IMR-90 (cell line): ENCODE results near the gene SRD5A1. TPM values are rescaled to one million over a fixed set of nuclear protein-coding genes. Genes with fewer than 3 reads are reported as not detected.

Source experiments
- ATAC-seq: fragments of 200-7000 bp; cut with Tn5 transposase; 2 replicates; pipeline ENCODE4 v1.9.1; 2020; ENCODE audit warnings: low read depth, mild to moderate bottlenecking, moderate library complexity
- BruUV-seq: library from RNA; stranded (reverse); fragments of 400-500 nt; replicated peaks from 2 replicates; lab custom pipeline; 2021; lab: Mats Ljungman, UMichigan
- CTCF ChIA-PET: fragments of 300-600 bp; formaldehyde crosslinking; extraction: SDS; loops from one replicate; lab custom pipeline; 2021; ENCODE audit warnings: antibody characterized with exemption; lab: Yijun Ruan, JAX
- POLR2A ChIA-PET: fragments of 300-600 bp; sonication (Branson Sonifier 250); formaldehyde crosslinking; loops from one replicate; lab custom pipeline; 2022; ENCODE audit warnings: antibody characterized with exemption; ENCODE audit not compliant: unreplicated experiment; lab: Charles Lee
- DNase-seq: peaks from one replicate; pipeline ENCODE4 v3.0.0; 2013
- H2AFZ ChIP-seq: replicated peaks from 2 replicates; pipeline ENCODE3; 2013; ENCODE audit warnings: low read length, mild to moderate bottlenecking; ENCODE audit not compliant: poor library complexity
- H2AK5ac ChIP-seq: 2 replicates; pipeline ENCODE4 v1.6.1; 2013; ENCODE audit warnings: low read depth, low read length, inconsistent platforms
- H2AK9ac ChIP-seq: replicated peaks from 2 replicates; pipeline ENCODE3; 2013; ENCODE audit warnings: mild to moderate bottlenecking, low read depth, low read length, moderate library complexity; ENCODE audit not compliant: poor library complexity
- H2BK120ac ChIP-seq: 2 replicates; pipeline ENCODE4 v1.6.1; 2013; ENCODE audit warnings: low read depth, low read length, inconsistent platforms
- H2BK15ac ChIP-seq: 3 replicates; pipeline ENCODE4 v1.6.1; 2013; ENCODE audit warnings: low read depth, low read length, inconsistent platforms
- H2BK20ac ChIP-seq: 2 replicates; pipeline ENCODE4 v1.6.1; 2013; ENCODE audit warnings: low read depth, mild to moderate bottlenecking, inconsistent platforms, low read length, moderate library complexity
- H2BK5ac ChIP-seq: 2 replicates; pipeline ENCODE4 v1.6.1; 2013; ENCODE audit warnings: mild to moderate bottlenecking, low read depth, low read length, inconsistent platforms; ENCODE audit not compliant: poor library complexity, severe bottlenecking
- H3K14ac ChIP-seq: replicated peaks from 2 replicates; pipeline ENCODE4 v1.6.1; 2013; ENCODE audit warnings: low read depth, low read length, inconsistent platforms
- H3K18ac ChIP-seq: 2 replicates; pipeline ENCODE4 v1.6.1; 2013; ENCODE audit warnings: low read depth, low read length, control low read depth
- H3K23ac ChIP-seq: 2 replicates; pipeline ENCODE4 v1.6.1; 2013; ENCODE audit warnings: low read depth, low read length, inconsistent platforms
- H3K27ac ChIP-seq: 2 replicates; pipeline ENCODE4 v1.5.1; 2013; ENCODE audit warnings: mild to moderate bottlenecking, control low read depth, low read length; ENCODE audit not compliant: insufficient read depth
- H3K27me3 ChIP-seq: 2 replicates; pipeline ENCODE4 v1.6.1; 2013; ENCODE audit warnings: low read length; ENCODE audit not compliant: control insufficient read depth, insufficient read depth
- H3K36me3 ChIP-seq: 2 replicates; pipeline ENCODE4 v1.6.1; 2013; ENCODE audit warnings: low read length, mixed read lengths; ENCODE audit not compliant: control insufficient read depth, insufficient read depth
- H3K4ac ChIP-seq: 2 replicates; pipeline ENCODE4 v1.6.1; 2013; ENCODE audit warnings: low read depth, low read length, inconsistent platforms
- H3K4me1 ChIP-seq: 2 replicates; pipeline ENCODE4 v1.6.1; 2013; ENCODE audit warnings: low read length, mixed read lengths; ENCODE audit not compliant: control insufficient read depth, insufficient read depth
- H3K4me2 ChIP-seq: 2 replicates; pipeline ENCODE4 v1.6.1; 2013; ENCODE audit warnings: low read depth, mild to moderate bottlenecking, control low read depth, low read length, moderate library complexity
- H3K4me3 ChIP-seq: 2 replicates; pipeline ENCODE4 v1.5.1; 2013; ENCODE audit warnings: low read depth, mild to moderate bottlenecking, control low read depth, low read length, moderate library complexity; ENCODE audit not compliant: insufficient read depth
- H3K56ac ChIP-seq: 2 replicates; pipeline ENCODE4 v1.6.1; 2013; ENCODE audit warnings: low read length, inconsistent platforms; ENCODE audit not compliant: insufficient read depth; ENCODE audit errors: extremely low read depth
- H3K79me1 ChIP-seq, 2 experiments: 2 replicates each; pipeline ENCODE4 v1.6.1; 2013; ENCODE audit warnings: low read length in 2 of 2, inconsistent platforms in 1 of 2, low read depth in 1 of 2
- H3K9ac ChIP-seq: 2 replicates; pipeline ENCODE4 v1.6.1; 2013; ENCODE audit warnings: low read depth, low read length, control low read depth
- H3K9me1 ChIP-seq: 2 replicates; pipeline ENCODE4 v1.6.1; 2013; ENCODE audit warnings: low read length, inconsistent platforms; ENCODE audit not compliant: insufficient read depth
- H3K9me3 ChIP-seq: 2 replicates; pipeline ENCODE4 v1.6.1; 2013; ENCODE audit warnings: low read length; ENCODE audit not compliant: control insufficient read depth, insufficient read depth
- H4K20me1 ChIP-seq: 2 replicates; pipeline ENCODE4 v1.6.1; 2013; ENCODE audit warnings: low read length, inconsistent platforms; ENCODE audit not compliant: insufficient read depth
- H4K5ac ChIP-seq: 2 replicates; pipeline ENCODE4 v1.6.1; 2013; ENCODE audit warnings: mild to moderate bottlenecking, low read depth, low read length, control low read depth
- H4K8ac ChIP-seq, 2 experiments: 2 replicates each; pipeline ENCODE4 v1.6.1; 2013; ENCODE audit warnings: low read depth in 2 of 2, low read length in 2 of 2, control low read depth in 1 of 2, inconsistent platforms in 1 of 2
- H4K91ac ChIP-seq: 2 replicates; pipeline ENCODE4 v1.6.1; 2013; ENCODE audit warnings: low read depth, low read length, inconsistent platforms; ENCODE audit not compliant: insufficient read depth
- BHLHE40 ChIP-seq: fragments of 150-350 bp; IDR thresholded peaks from 2 replicates; pipeline ENCODE4 v1.6.1; 2016; ENCODE audit warnings: mild to moderate bottlenecking, low read depth, low read length
- CHD1 ChIP-seq: IDR thresholded peaks from 2 replicates; pipeline ENCODE4 v1.6.1; 2012; ENCODE audit warnings: low read depth, low read length, improper control_type of control experiment
- ELK1 ChIP-seq: fragments of 150-350 bp; IDR thresholded peaks from 2 replicates; pipeline ENCODE4 v1.6.1; 2016; ENCODE audit warnings: low read depth, mild to moderate bottlenecking, low read length, moderate library complexity, borderline replicate concordance
- FOS ChIP-seq: fragments of 150-350 bp; IDR thresholded peaks from 2 replicates; pipeline ENCODE4 v1.6.1; 2016; ENCODE audit warnings: low read depth, low read length
- MAFK ChIP-seq: IDR thresholded peaks from 2 replicates; pipeline ENCODE4 v1.6.1; 2012; ENCODE audit warnings: low read depth, low read length, improper control_type of control experiment
- MAZ ChIP-seq: IDR thresholded peaks from 2 replicates; pipeline ENCODE4 v1.6.1; 2012; ENCODE audit warnings: low read depth, mild to moderate bottlenecking, low read length, improper control_type of control experiment, moderate library complexity, borderline replicate concordance
- MXI1 ChIP-seq: IDR thresholded peaks from 2 replicates; pipeline ENCODE4 v1.6.1; 2012; ENCODE audit warnings: low read depth, mild to moderate bottlenecking, low read length, moderate library complexity, borderline replicate concordance
- NFE2L2 ChIP-seq: fragments of 150-350 bp; IDR thresholded peaks from 2 replicates; pipeline ENCODE4 v1.6.1; 2016; ENCODE audit warnings: low read depth, mild to moderate bottlenecking, low read length
- POLR2A ChIP-seq: IDR thresholded peaks from 2 replicates; pipeline ENCODE4 v1.6.1; 2012; ENCODE audit warnings: mild to moderate bottlenecking, low read depth, low read length
- RAD21 ChIP-seq: IDR thresholded peaks from 2 replicates; pipeline ENCODE4 v1.6.1; 2012; ENCODE audit warnings: low read length, improper control_type of control experiment
- RCOR1 ChIP-seq: IDR thresholded peaks from 2 replicates; pipeline ENCODE4 v1.6.1; 2012; ENCODE audit warnings: mild to moderate bottlenecking, low read length, improper control_type of control experiment; ENCODE audit not compliant: insufficient replicate concordance
- RFX5 ChIP-seq: IDR thresholded peaks from 2 replicates; pipeline ENCODE4 v1.8.0; 2012; ENCODE audit warnings: low read depth, mild to moderate bottlenecking, low read length, moderate library complexity
- SMC3 ChIP-seq: fragments of 150-350 bp; IDR thresholded peaks from 2 replicates; pipeline ENCODE4 v1.6.1; 2016; ENCODE audit warnings: low read depth, mild to moderate bottlenecking, antibody characterized with exemption, low read length, moderate library complexity
- WGBS, 2 experiments: methylation state at CpG; one replicate each; pipeline versions ENCODE4 v1.1.5 to v1.1.7; 2013; ENCODE audit warnings: missing lambda C conversion rate in 2 of 2; ENCODE audit not compliant: insufficient read length in 1 of 2; ENCODE audit errors: extremely low coverage in 2 of 2; 5-methylcytosine and 5-hydroxymethylcytosine counted together
- dilution Hi-C: fragments of 300-500 bp; cut with HindIII; formaldehyde crosslinking; loops from one replicate; pipeline ENCODE4 v1.14.3; 2018; ENCODE audit warnings: low sequenced_read_pairs; ENCODE audit not compliant: unreplicated experiment
- in situ Hi-C: fragments of 300-500 bp; cut with MboI; formaldehyde crosslinking; loops from 3 replicates; pipeline ENCODE4 v1.14.3; 2019; ENCODE audit warnings: low sequenced_read_pairs, inconsistent platforms, mixed read lengths
- intact Hi-C: fragments of 100-400 bp; cut with micrococcal nuclease; formaldehyde crosslinking; loops from 2 replicates; pipeline ENCODE4 v1.10.0; 2022
- polyA plus RNA-seq, 3 experiments: library from polyadenylated mRNA; depleted of rRNA; stranded (reverse); fragments of >200 nt; gene quantifications; 2 replicates each; pipeline ENCODE4 v1.2.3, GENCODE V29; 2012; ENCODE audit warnings: low replicate concordance in 1 of 3
- total RNA-seq: library from RNA; depleted of rRNA; stranded (reverse); fragments of >200 nt; gene quantifications from 2 replicates; pipeline ENCODE4 v1.2.3, GENCODE V29; 2012
- TF ChIP-seq, protein P1 (sequence below): conservative IDR thresholded peaks from 2 replicates; pipeline ENCODE4 v1.5.1; 2012; ENCODE audit warnings: mild to moderate bottlenecking, low read depth, low read length, improper control_type of control experiment

SRD5A1 gene
- total and polyA plus RNA-seq, 2 of the 4 experiments (the other 2 are of a cell fraction): 6.3 to 18.2 TPM

- TF ChIP-seq RAD21: no peak
- TF ChIP-seq CHD1: no peak
- no peak for TF ChIP-seq RFX5
- TF ChIP-seq POLR2A: no peak
- no peak for TF ChIP-seq SMC3
- no peak for TF ChIP-seq MAZ
- TF ChIP-seq BHLHE40: no peak
- no peak for TF ChIP-seq ELK1
- no peak for TF ChIP-seq FOS
- no peak for TF ChIP-seq NFE2L2
- TF ChIP-seq, protein P1, sequence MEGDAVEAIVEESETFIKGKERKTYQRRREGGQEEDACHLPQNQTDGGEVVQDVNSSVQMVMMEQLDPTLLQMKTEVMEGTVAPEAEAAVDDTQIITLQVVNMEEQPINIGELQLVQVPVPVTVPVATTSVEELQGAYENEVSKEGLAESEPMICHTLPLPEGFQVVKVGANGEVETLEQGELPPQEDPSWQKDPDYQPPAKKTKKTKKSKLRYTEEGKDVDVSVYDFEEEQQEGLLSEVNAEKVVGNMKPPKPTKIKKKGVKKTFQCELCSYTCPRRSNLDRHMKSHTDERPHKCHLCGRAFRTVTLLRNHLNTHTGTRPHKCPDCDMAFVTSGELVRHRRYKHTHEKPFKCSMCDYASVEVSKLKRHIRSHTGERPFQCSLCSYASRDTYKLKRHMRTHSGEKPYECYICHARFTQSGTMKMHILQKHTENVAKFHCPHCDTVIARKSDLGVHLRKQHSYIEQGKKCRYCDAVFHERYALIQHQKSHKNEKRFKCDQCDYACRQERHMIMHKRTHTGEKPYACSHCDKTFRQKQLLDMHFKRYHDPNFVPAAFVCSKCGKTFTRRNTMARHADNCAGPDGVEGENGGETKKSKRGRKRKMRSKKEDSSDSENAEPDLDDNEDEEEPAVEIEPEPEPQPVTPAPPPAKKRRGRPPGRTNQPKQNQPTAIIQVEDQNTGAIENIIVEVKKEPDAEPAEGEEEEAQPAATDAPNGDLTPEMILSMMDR: no peak
- TF ChIP-seq MAFK: no peak
- TF ChIP-seq MXI1: no peak
- no peak for TF ChIP-seq RCOR1
- no peak overlapping the region for H2BK120ac ChIP-seq
- no TSS peak for BruUV-seq
- peaks cover 4 to 58% of the 10 kb centered on the region in 2 experiments; a peak in 3 of 4 replicates for H3K79me1 ChIP-seq
- dilution Hi-C loops: no loop called here
- ChIA-PET POLR2A (no interaction called here), CTCF (no interaction called here)
- H3K14ac ChIP-seq: no peak overlapping the region
- H3K18ac ChIP-seq: no peak overlapping the region
- H4K8ac ChIP-seq: no peak overlapping the region
- H2BK20ac ChIP-seq: no peak overlapping the region
- peak overlapping the region; percentile 100 for H3K4me2 ChIP-seq
- in situ Hi-C loops: no loop called here
- peaks cover 61% of the 10 kb centered on the region for H4K20me1 ChIP-seq
- H3K9ac ChIP-seq: peak overlapping the region; percentile 92; the same call in 1 of the 2 replicates
- intact Hi-C loops: no loop called here
- H3K4me1 ChIP-seq: peaks cover 27% of the 10 kb centered on the region
- no peaks in the 10 kb centered on the region for H3K9me3 ChIP-seq
- no peak overlapping the region for H2BK15ac ChIP-seq
- no peak overlapping the region for H3K56ac ChIP-seq
- H3K4ac ChIP-seq: no peak overlapping the region
- H3K23ac ChIP-seq: peak overlapping the region; percentile 70
- no peak overlapping the region for H2AFZ ChIP-seq
- no peaks in the 10 kb centered on the region for H3K27me3 ChIP-seq
- H4K91ac ChIP-seq: no peak overlapping the region
- no peak overlapping the region for H2AK9ac ChIP-seq
- H3K27ac ChIP-seq: no peak overlapping the region
- no CpG with 5 or more reads among the region's 6 CpGs for WGBS, 2 experiments
- DNase-seq: no peak
- H2BK5ac ChIP-seq: no peak overlapping the region
- no peak overlapping the region for H4K5ac ChIP-seq
- H3K9me1 ChIP-seq: peaks cover 48% of the 10 kb centered on the region
- no peak for ATAC-seq
- no peaks in the 10 kb centered on the region; the same call in 1 of the 2 replicates for H3K36me3 ChIP-seq
- peak overlapping the region; percentile 89 for H3K4me3 ChIP-seq
- H2AK5ac ChIP-seq: no peak overlapping the region
These were observed 82.0 kb downstream of the SRD5A1 start for GRCh38 chr5:6715271-6715670.
